ENCODE results near the gene NMRAL1.

Gene NMRAL1

DNA sequence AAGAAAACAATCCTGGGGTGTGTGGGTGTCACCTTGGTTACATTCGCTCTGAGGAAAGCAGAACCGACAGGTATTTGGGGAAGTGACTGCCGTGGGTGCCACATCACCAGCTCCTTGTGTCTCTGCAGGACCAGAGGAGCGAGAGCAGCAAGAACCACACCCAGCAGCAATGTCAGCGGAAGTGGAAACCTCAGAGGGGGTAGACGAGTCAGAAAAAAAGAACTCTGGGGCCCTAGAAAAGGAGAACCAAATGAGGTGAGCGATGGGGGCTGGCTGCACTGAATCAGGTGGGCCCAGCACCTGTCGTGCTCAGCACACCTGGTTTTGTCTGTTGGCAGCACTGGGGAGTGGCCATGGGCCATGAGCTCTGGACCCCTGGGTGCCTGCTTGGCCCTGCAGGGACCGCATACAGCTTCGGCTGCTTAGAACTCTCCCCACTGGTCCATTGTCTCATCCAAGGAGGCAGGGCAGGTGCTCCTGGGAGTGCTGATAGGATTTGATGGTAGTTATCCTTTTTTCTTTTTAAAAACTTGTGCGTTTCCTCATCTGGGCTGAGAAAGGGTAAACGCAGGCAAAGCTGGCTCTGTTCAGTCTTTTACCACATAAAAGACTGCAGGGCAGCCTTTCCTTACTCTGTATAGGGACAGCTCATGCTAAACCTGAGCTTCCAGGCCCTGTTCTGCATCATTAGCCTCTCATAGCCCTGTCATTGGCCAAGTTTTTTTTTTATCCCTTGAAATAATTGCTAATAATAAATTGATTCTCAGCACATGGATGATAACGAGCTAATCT is 31.1 kb upstream of the NMRAL1 start:
- DNase-seq (ENCODE audit: low read depth in 4 of 4, low spot score in 1 of 4), result peak; percentile 23 to 44 (median 32)

GRCh38 chr16:4501071-4501478 is 26.6 kb upstream of the NMRAL1 start:
- no peak for DNase-seq (ENCODE audit: low read depth in 4 of 4, low spot score in 1 of 4)

- no peak for DNase-seq (ENCODE audit: low read depth in 4 of 4, low spot score in 1 of 4)
Measured at GRCh38 chr16:4500272-4500671, 25.8 kb upstream of the NMRAL1 start.

- no peak for DNase-seq (ENCODE audit: low read depth in 4 of 4, low spot score in 1 of 4)
Measured at GRCh38 chr16:4499196-4499555, 24.8 kb upstream of the NMRAL1 start.

- no peak for DNase-seq (ENCODE audit: low read depth in 4 of 4, low spot score in 1 of 4)
Measured at GRCh38 chr16:4498546-4499195, 24.2 kb upstream of the NMRAL1 start.

DNA sequence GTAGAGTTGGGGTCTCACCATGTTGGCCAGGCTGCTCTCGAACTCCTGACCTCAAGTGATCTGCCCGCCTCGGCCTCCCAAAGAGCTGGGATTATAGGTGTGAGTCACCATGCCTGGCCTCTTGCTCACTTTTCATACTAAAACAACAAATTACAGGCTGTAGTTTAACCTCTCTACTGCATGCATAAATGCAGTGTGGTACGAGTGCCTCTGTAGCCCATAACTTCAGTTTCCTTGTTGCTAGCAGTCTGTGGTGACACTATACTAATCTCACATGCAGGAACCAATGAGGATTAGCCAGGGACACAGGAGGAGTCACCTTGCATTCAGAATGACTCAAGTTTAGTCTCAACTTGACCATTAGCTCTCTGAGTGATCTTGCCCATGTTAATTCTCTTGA is 21.9 kb upstream of the NMRAL1 start:
- DNase-seq (ENCODE audit: low read depth in 4 of 4, low spot score in 1 of 4), result no peak

GRCh38 chr16:4495766-4496165 is 21.3 kb upstream of the NMRAL1 start:
- no peak for DNase-seq (ENCODE audit: low read depth in 4 of 4, low spot score in 1 of 4)

GRCh38 chr16:4494746-4495490 is 20.5 kb upstream of the NMRAL1 start:
- no peak for DNase-seq (ENCODE audit: low read depth in 4 of 4, low spot score in 1 of 4)

DNA sequence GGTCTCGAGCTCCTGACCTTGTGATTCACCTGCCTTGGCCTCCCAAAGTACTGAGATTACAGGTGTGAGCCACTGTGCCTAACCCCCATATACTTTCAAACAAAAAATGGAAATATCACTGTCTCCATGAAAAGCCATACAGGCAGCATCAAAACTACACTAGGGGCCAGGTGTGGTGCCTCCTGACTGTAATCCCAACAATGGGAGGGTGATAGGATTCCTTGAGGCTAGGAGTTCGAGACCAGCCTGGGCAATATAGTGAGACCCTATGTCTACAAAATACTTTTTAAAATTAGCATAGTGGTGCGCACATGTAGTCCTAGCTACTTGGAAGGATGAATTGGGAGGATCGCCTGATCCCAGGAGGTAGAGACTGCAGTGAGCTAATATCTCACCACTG is 17.5 kb upstream of the NMRAL1 start:
- no peak for DNase-seq (ENCODE audit: low read depth in 4 of 4, low spot score in 1 of 4)

- DNase-seq (ENCODE audit: low read depth in 4 of 4, low spot score in 1 of 4), result no peak
Measured at GRCh38 chr16:4489030-4489429, 14.6 kb upstream of the NMRAL1 start.

DNA sequence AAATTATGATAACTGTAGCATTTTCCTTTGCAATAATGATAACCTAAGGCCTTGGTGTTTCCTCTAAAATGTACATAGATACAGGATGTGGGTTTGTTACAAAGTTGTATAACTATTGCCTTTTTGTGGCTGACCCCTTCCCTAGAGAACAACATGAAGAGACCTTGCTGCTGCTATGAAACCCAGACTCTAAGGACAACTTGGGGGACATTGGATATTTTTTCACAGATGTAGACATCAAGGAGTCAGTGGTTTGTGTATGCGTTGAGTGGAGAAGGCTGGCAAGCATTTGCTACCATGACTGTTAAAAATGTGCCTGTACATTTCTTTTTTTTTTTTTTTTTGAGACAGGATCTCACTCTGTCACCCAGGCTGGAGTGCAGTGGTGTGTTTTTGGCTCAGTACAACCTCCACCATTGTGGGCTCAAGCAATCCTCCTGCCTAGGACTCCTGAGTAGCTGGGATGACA is 14.1 kb upstream of the NMRAL1 start:
- no peak for DNase-seq (ENCODE audit: low read depth in 4 of 4, low spot score in 1 of 4)

- no peak for DNase-seq (ENCODE audit: low read depth in 4 of 4, low spot score in 1 of 4)
Measured at GRCh38 chr16:4487955-4488498, 13.6 kb upstream of the NMRAL1 start.

DNA sequence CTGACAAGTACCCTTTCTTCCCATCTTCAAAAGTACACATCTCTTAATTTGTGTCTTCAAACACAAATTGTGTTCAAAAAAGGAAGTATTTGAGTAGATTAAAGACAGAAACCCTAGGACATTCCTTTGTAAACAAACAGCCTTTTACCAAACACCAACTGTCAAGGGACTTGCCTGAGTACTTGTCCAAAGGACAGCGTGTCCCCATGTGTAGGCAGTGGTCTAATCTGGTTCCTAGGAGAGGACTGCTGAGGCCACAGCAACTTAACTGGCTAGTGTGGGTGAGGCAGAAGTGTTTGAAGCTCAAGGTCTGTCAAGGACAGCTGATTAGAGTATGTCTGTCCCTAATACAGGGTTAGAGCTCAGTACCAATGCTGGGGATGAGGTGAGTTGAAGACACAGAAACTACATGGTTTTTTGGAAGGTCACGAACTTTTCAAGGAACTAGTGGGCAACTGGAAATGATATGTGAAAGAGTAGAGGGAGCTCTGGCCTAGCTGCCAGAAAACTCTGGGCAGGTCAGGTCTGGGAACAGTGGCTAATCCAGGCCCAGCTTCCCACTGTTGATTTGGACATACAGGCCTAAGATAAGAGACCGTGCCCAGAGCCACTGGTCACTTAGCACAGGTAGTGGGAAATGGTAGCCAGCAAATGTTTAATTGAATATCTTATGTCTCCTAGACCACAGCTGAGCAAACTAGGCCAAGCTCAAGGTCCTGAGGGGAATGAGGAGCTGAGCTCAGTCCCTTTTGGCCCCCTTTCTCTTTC is 11.9 kb upstream of the NMRAL1 start:
- DNase-seq (ENCODE audit: low read depth in 4 of 4, low spot score in 1 of 4), result no peak

DNA sequence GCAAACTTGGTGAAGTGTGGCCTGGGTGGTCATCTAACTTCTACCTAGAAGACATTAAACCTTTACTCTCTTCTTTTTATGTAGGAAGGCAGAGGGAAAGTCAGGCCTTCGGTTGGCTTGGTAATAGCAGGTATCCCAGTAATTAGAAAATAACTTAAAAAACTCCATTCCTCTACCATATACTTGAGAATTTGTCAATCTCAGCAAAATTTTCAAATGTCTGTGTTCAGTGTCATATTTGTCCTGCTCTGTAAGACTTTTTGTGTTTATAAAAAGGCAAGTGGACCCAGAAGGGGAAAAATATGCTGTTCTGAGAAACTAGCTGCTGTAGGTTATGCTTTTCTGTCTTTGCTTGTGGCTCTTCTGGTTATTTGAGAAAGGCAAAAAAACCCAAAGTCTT is 7.5 kb upstream of the NMRAL1 start:
- no peak for DNase-seq (ENCODE audit: low read depth in 4 of 4, low spot score in 1 of 4)

DNA sequence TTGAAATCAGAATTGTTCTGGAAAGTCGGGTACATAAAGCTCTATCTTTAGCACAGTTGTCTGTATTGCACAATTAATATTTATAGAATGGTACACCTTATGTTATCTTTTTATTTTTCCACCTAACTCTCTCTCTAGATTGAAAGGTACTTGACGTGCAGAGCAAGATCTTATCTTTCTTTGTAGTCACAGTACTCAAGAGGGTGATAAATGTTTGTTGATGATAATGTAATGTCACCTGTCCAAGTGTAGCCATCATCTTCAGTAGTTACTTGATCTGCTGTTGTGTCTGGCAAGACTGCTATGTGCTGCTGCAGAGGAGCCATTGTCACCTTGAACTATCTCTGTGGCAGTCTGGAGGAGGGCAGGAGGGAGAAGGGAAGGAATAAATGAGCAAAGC is 7.1 kb upstream of the NMRAL1 start:
- no peak for DNase-seq (ENCODE audit: low read depth in 4 of 4, low spot score in 1 of 4)

DNA sequence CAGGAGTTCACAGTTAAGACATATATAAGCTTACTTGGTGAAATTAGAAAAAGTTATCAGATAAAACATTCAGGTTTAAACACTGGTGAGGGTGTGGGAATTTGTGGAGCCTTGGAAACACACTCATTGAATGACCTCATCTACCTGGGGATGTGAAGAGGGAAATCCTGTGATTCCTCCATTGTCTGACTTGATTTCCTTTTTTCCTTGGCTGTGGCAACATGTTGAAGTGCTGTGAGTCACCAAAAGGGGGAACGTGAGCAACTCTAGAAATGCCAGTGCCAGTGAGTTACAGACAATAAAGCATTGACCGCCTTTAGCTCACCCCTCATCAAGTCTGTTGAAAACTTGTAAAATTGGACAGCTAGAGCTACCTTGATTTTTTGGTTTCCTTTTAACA is 3.5 kb upstream of the NMRAL1 start:
- no peak for DNase-seq (ENCODE audit: low read depth in 4 of 4, low spot score in 1 of 4)

GRCh38 chr16:4475880-4476788 is 1.7 kb upstream of the NMRAL1 start, which contains the start of gene HMOX2:
Gene HMOX2 (plus strand): TSS chr16:4476398. CDS start chr16:4505525, 29,127 bp downstream.
- peak; percentile 80 to 92 (median 88) for DNase-seq (ENCODE audit: low read depth in 4 of 4, low spot score in 1 of 4)

GRCh38 chr16:4472880-4473279 is 1.5 kb downstream of the NMRAL1 start:
- DNase-seq (ENCODE audit: low read depth in 4 of 4, low spot score in 1 of 4), result no peak

- DNase-seq (ENCODE audit: low read depth in 4 of 4, low spot score in 1 of 4), result no peak
Measured at GRCh38 chr16:4471869-4472268, 2.6 kb downstream of the NMRAL1 start.

DNA sequence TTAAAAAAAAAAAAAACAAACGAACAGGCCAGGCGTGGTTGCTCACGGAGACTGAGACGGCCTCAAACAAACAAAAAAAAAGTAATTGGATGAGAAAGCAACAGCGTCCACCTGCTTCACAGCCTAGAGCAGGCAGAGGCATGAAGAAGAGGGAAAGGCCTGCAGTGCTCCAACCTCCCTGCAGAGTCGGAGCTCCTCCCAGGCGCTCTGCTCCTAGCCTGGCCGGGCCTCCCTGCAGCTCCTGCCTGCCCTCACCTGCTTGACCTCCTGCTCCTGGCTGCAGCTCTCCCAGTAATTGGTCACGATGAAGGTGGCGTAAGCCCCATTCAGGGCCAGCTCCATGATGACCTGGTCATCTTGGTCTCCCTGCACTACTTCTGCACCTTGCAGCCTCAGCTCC is 5.5 kb downstream of the NMRAL1 start:
- DNase-seq (ENCODE audit: low read depth in 4 of 4, low spot score in 1 of 4), result no peak
